NCI-H146 treated with DMSO at 0.1 percent for 48 hours (cell line): Measurements from ENCODE around the gene NKAIN2.
"Not testable (repeated sequence)": the region's sequence is repeated elsewhere in the genome, so short reads cannot be mapped to it uniquely, and the experiment has no call there.

Source experiments
- DNase-seq: peaks from one replicate; lab custom pipeline; 2025; ENCODE audit not compliant: unreplicated experiment; lab: John Stamatoyannopoulos, UW

The NKAIN2 gene

GRCh38 chr6:124190256-124190655 lies 386.6 kb downstream of the NKAIN2 start:
- DNase-seq = no peak

- DNase-seq = no peak
These were observed 389.5 kb downstream of the NKAIN2 start for GRCh38 chr6:124193132-124193531.

- no peak for DNase-seq
These were observed 393.5 kb downstream of the NKAIN2 start for GRCh38 chr6:124197148-124197547.

- DNase-seq = no peak
These were observed 395.6 kb downstream of the NKAIN2 start for GRCh38 chr6:124199286-124199685.

GRCh38 chr6:124200661-124201060 lies 397.0 kb downstream of the NKAIN2 start:
- DNase-seq = peak; percentile 76

GRCh38 chr6:124203101-124203811 lies 399.6 kb downstream of the NKAIN2 start:
- no peak for DNase-seq

- DNase-seq = no peak
These were observed 400.1 kb downstream of the NKAIN2 start for GRCh38 chr6:124203812-124204167.

GRCh38 chr6:124205921-124206320 lies 402.3 kb downstream of the NKAIN2 start:
- DNase-seq = no peak

- no peak for DNase-seq
These were observed 420.1 kb downstream of the NKAIN2 start for GRCh38 chr6:124223611-124224345.

GRCh38 chr6:124226396-124226795 lies 422.7 kb downstream of the NKAIN2 start:
- DNase-seq = no peak

GRCh38 chr6:124233221-124233620 lies 429.6 kb downstream of the NKAIN2 start:
- DNase-seq = no peak

- no peak for DNase-seq
These were observed 431.1 kb downstream of the NKAIN2 start for GRCh38 chr6:124234801-124235200.

GRCh38 chr6:124237911-124238310 lies 434.2 kb downstream of the NKAIN2 start:
- no peak for DNase-seq

GRCh38 chr6:124238408-124238807 lies 434.7 kb downstream of the NKAIN2 start:
- DNase-seq = not testable (repeated sequence)

- DNase-seq = peak; percentile 88
These were observed 451.4 kb downstream of the NKAIN2 start for GRCh38 chr6:124254941-124255685.

- no peak for DNase-seq
These were observed 456.7 kb downstream of the NKAIN2 start for GRCh38 chr6:124260337-124260736.

- no peak for DNase-seq
These were observed 466.1 kb downstream of the NKAIN2 start for GRCh38 chr6:124269733-124270132.

- DNase-seq = no peak
These were observed 470.0 kb downstream of the NKAIN2 start for GRCh38 chr6:124273701-124274100.

GRCh38 chr6:124282541-124282940 lies 478.9 kb downstream of the NKAIN2 start:
- DNase-seq = no peak

GRCh38 chr6:124283486-124283885 lies 479.8 kb downstream of the NKAIN2 start:
- no peak for DNase-seq

GRCh38 chr6:124285146-124285545 lies 481.5 kb downstream of the NKAIN2 start:
- DNase-seq = no peak
